Measurements from ENCODE around the gene ZNF679. TPM values are rescaled to one million over a fixed set of nuclear protein-coding genes. Genes with fewer than 3 reads are reported as not detected.

Gene ZNF679
- total RNA-seq, 2 experiments from 2014 or later: not detected

DNA sequence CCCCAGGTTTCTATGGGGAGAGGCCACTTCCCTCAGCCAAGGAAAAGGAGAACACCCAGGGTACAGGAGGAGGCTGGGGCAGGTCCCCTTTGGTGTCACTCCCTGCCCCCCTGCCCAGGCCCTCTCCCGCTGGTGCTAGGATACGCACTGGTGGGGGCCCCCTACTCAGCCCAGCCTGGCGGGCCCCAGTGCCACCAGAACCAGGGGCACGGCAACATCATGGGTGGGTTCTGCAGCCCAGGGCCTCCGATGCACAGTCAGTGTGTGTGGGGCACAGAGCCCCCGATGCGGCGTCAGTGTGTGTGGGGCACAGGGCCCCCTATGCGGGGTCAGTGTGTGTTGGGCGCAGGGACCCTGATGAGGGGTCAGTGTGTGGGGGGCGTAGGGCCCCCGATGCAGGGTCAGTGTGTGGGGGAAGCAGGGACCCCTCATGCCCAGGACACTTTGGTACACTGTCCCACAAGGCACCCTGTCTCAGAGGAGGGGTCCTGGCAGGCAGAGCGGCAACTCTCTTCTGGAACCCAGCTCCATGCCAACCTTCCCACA lies 44.4 kb upstream of the ZNF679 start:
- ATAC-seq (no peak), DNase-seq (no peak)
- Mint-ChIP-seq H3K36me3 (ENCODE audit: low read depth) (no peaks in the 10 kb centered on the region), H3K27ac (no peak overlapping the region), H3K9me3 (peaks cover 3% of the 10 kb centered on the region), H3K27me3 (peaks cover 4% of the 10 kb centered on the region), H3K4me1 (ENCODE audit: low read depth) (no peaks in the 10 kb centered on the region), H3K4me3 (no peak overlapping the region)
- TF ChIP-seq, protein P1, sequence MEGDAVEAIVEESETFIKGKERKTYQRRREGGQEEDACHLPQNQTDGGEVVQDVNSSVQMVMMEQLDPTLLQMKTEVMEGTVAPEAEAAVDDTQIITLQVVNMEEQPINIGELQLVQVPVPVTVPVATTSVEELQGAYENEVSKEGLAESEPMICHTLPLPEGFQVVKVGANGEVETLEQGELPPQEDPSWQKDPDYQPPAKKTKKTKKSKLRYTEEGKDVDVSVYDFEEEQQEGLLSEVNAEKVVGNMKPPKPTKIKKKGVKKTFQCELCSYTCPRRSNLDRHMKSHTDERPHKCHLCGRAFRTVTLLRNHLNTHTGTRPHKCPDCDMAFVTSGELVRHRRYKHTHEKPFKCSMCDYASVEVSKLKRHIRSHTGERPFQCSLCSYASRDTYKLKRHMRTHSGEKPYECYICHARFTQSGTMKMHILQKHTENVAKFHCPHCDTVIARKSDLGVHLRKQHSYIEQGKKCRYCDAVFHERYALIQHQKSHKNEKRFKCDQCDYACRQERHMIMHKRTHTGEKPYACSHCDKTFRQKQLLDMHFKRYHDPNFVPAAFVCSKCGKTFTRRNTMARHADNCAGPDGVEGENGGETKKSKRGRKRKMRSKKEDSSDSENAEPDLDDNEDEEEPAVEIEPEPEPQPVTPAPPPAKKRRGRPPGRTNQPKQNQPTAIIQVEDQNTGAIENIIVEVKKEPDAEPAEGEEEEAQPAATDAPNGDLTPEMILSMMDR (IDR thresholded peaks at IDR 0.05): no peak
- ChIA-PET POLR2A (no interaction called here), CTCF (interaction anchor here (0.7 to 1.9 kb wide), 2 partner anchors 9 to 30 kb away, joined by 3 to 4 read pairs; no protein-coding TSS in a partner anchor)
- intact Hi-C loops (cut with micrococcal nuclease): loop anchor here (2.0 to 10.0 kb wide), 2 partner anchors 201 to 441 kb away; no protein-coding TSS in a partner anchor

DNA sequence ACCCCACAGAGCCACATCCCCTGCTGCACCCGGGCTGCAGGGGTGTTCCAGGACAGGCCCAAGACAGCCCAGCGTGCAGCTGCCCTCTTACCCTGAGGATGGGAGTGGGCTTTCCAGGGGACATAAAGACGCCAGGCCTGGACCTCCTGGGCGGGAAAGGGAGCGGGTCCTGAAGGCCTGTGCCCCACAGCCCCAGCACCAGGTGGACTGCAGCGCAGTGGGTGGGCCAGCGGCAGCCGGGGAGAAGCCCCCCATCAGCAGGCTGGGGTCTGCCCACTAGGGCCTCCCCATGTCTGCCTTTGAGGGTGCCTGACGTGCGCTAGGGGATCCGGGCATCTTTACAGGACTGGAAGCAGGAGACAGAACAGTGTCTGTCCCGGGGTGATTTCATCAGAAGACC lies 43.9 kb upstream of the ZNF679 start:
- intact Hi-C loops (cut with micrococcal nuclease): loop anchor here (10.0 kb wide), 1 partner anchor 200 kb away; no protein-coding TSS in a partner anchor
- Mint-ChIP-seq H3K27me3 (peaks cover 4% of the 10 kb centered on the region), H3K27ac (no peak overlapping the region), H3K9me3 (peaks cover 3% of the 10 kb centered on the region), H3K4me3 (no peak overlapping the region), H3K4me1 (ENCODE audit: low read depth) (no peaks in the 10 kb centered on the region), H3K36me3 (ENCODE audit: low read depth) (no peaks in the 10 kb centered on the region)
- TF ChIP-seq, protein P1 (IDR thresholded peaks at IDR 0.05): no peak
- ATAC-seq (no peak), DNase-seq (no peak)
- POLR2A ChIA-PET: no interaction called here
- CTCF ChIA-PET: no interaction called here

DNA sequence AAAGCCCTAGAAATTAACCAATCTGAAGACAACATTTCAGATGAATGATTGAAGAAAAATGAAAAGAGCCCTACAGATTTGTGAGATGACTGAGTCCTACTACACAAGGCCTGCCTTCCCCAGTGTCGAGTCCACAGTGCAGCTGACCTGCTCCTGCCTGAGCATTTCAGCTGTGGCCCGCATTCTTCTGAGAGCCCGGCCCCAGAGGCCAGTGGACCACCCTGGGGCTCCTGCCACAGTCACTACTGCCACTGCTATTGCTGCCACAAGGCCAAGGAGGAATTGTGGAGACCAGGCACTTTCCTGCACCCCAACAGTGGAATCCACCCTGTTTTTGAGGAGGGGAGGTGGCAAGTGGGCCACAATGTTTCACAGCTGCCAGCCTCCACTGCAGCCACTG lies 40.9 kb upstream of the ZNF679 start:
- TF ChIP-seq, protein P1 (IDR thresholded peaks at IDR 0.05): no peak
- Mint-ChIP-seq H3K27me3 (no peaks in the 10 kb centered on the region), H3K4me3 (no peak overlapping the region), H3K9me3 (peaks cover 2% of the 10 kb centered on the region), H3K36me3 (ENCODE audit: low read depth) (no peaks in the 10 kb centered on the region), H3K27ac (no peak overlapping the region), H3K4me1 (ENCODE audit: low read depth) (no peaks in the 10 kb centered on the region)
- DNase-seq (no peak), ATAC-seq (no peak)
- intact Hi-C loops (cut with micrococcal nuclease): loop anchor here (10.0 kb wide), 1 partner anchor 197 kb away; no protein-coding TSS in a partner anchor
- POLR2A ChIA-PET: no interaction called here
- CTCF ChIA-PET: no interaction called here

DNA sequence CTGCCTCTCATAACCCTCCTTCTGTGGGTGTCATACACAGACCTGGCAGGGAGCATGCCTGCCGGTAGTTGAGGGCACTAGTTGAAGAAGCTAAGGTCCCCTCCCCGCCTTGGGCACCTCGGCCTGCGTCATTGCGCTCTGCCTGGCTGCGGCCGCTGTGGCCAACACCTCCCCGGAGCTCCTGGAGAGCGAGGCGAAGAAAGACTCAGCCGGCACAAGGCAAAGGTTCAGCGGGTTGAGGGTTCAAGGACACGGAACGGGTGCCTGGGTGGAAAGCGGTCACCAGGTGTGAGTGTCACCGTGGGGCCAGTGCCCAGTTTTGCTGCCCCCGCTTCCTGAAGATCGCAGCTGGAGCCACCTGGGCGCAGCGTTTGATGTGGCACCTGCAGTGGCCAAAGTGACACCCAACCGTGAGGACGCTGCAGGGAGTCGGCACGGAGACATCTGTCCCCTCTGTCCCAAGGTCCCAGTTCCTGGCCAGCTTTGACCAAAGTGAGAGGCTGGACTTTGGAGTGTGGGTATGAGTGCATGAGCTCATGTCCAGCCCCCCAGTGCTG lies 36.0 kb upstream of the ZNF679 start:
- no peaks in the 10 kb centered on the region for H3K36me3 Mint-ChIP-seq (ENCODE audit: low read depth)
- ChIA-PET CTCF (interaction anchor here (0.8 kb wide), 1 partner anchor 9 kb away, joined by 3 read pairs; no protein-coding TSS in a partner anchor), POLR2A (no interaction called here)
- intact Hi-C loops (cut with micrococcal nuclease): no loop called here
- H3K9me3 Mint-ChIP-seq: peaks cover 5% of the 10 kb centered on the region
- H3K4me1 Mint-ChIP-seq (ENCODE audit: low read depth): no peaks in the 10 kb centered on the region
- ATAC-seq (no peak), DNase-seq (no peak)
- TF ChIP-seq, protein P1 (IDR thresholded peaks at IDR 0.05): no peak
- no peaks in the 10 kb centered on the region for H3K27me3 Mint-ChIP-seq
- no peak overlapping the region for H3K4me3 Mint-ChIP-seq
- H3K27ac Mint-ChIP-seq: no peak overlapping the region

DNA sequence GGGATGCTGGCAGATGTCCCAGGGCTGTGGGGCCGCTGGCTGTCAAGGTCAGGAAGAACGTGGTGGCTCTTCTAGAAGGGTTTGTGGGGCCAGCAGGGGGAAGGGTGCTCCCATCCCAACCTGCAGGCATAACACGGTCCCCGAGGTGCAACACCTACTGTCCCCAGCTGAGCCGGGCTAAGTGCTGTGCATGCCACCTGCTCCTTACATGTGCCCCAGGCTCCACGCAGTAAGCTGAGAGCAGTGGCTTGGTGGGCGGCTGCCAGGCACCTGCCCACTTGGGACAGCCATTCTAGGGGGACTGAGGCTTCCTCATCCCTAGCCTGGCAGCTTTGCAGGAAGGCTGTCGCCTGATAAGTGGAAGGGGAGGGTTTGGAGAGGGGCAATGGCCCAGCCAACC lies 35.5 kb upstream of the ZNF679 start:
- TF ChIP-seq, protein P1 (IDR thresholded peaks at IDR 0.05): no peak
- ATAC-seq: no peak
- no peak overlapping the region for H3K27ac Mint-ChIP-seq
- DNase-seq: no peak
- intact Hi-C loops (cut with micrococcal nuclease): no loop called here
- no peaks in the 10 kb centered on the region for H3K4me1 Mint-ChIP-seq (ENCODE audit: low read depth)
- no peaks in the 10 kb centered on the region for H3K27me3 Mint-ChIP-seq
- ChIA-PET POLR2A (no interaction called here), CTCF (interaction anchor here (0.8 kb wide), 1 partner anchor 9 kb away, joined by 3 read pairs; no protein-coding TSS in a partner anchor)
- H3K36me3 Mint-ChIP-seq (ENCODE audit: low read depth): no peaks in the 10 kb centered on the region
- peaks cover 5% of the 10 kb centered on the region for H3K9me3 Mint-ChIP-seq
- H3K4me3 Mint-ChIP-seq: no peak overlapping the region

All from activated CD8-positive, alpha-beta T cell treated with anti-CD3 and anti-CD28 coated beads for 36 hours (primary cell).